ENCODE measurements around the gene SPATA13. TPM values are rescaled to one million over a fixed set of nuclear protein-coding genes. Genes with fewer than 3 reads are reported as not detected.

The SPATA13 gene
- total RNA-seq, 1 donor from 2014 or later = 8.4 TPM

DNA sequence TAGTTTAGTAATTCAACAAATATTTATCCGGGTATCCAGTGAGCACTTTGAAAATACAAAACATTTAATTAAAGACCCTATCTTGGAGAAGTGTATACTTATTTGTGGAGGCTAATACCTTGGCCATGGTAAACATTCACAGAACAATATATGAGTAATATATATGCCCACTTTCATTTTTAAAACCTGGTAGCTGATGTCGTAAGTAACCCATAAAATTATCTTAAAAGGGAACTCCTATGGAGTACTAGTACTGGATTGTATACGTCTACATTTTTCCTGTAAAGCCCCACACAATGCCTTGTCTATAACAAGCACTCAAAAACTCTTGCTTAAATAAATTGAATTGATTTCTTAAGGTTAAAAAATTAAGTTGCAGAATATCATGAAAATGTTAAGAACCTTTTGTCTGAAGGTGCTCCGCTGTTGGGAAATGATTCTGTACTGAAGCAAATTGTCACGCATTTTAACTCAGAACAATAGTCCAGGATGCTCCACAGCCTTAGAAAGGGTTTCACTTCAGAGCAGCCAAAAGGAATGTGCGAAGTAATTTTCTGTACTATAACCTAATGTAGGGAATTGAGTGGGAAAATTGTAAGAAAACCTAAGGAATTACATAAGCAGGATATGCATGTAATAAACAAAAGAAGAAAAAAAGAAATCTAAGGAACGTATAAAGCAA, 90.0 kb downstream of the SPATA13 start:
- no peak for DNase-seq
- Histone ChIP-seq H3K36me3 (peaks cover 16% of the 10 kb centered on the region), H3K27ac (replicated peaks) (no peak overlapping the region), H3K27me3 (ENCODE audit: low read depth) (no peaks in the 10 kb centered on the region), H3K4me1 (peaks cover 10% of the 10 kb centered on the region), H3K4me3 (no peak overlapping the region), H3K9me3 (replicated peaks) (no peaks in the 10 kb centered on the region)
- TF ChIP-seq, protein P1, sequence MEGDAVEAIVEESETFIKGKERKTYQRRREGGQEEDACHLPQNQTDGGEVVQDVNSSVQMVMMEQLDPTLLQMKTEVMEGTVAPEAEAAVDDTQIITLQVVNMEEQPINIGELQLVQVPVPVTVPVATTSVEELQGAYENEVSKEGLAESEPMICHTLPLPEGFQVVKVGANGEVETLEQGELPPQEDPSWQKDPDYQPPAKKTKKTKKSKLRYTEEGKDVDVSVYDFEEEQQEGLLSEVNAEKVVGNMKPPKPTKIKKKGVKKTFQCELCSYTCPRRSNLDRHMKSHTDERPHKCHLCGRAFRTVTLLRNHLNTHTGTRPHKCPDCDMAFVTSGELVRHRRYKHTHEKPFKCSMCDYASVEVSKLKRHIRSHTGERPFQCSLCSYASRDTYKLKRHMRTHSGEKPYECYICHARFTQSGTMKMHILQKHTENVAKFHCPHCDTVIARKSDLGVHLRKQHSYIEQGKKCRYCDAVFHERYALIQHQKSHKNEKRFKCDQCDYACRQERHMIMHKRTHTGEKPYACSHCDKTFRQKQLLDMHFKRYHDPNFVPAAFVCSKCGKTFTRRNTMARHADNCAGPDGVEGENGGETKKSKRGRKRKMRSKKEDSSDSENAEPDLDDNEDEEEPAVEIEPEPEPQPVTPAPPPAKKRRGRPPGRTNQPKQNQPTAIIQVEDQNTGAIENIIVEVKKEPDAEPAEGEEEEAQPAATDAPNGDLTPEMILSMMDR (IDR thresholded peaks at IDR 0.05; ENCODE audit: borderline replicate concordance) = no peak
- intact Hi-C loops (cut with micrococcal nuclease) = no loop called here

DNA sequence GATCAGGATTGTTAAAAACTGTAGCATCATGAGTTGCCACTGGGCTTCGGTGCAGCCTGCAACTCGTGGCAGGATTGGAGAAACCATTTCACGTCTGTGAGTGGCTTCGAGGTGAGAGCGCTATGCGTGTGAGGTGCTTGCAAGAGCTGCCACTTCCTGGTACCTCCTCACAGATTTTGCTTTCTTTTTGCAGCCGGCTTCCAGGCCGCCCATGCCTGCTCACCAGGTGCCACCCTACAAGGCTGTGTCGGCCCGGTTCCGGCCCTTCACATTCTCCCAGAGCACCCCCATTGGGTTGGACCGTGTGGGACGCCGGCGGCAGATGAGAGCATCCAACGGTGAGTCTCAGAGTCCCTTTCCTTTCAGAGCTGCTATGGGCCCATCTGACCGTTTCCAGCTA, 91.0 kb downstream of the SPATA13 start:
- TF ChIP-seq, protein P1 (IDR thresholded peaks at IDR 0.05; ENCODE audit: borderline replicate concordance) = no peak
- intact Hi-C loops (cut with micrococcal nuclease) = no loop called here
- no peak overlapping the region for H3K4me3 ChIP-seq
- no peaks in the 10 kb centered on the region for H3K9me3 ChIP-seq (replicated peaks)
- peaks cover 16% of the 10 kb centered on the region for H3K36me3 ChIP-seq
- no peak overlapping the region for H3K27ac ChIP-seq (replicated peaks)
- no peaks in the 10 kb centered on the region for H3K27me3 ChIP-seq (ENCODE audit: low read depth)
- DNase-seq = no peak
- peaks cover 10% of the 10 kb centered on the region for H3K4me1 ChIP-seq

DNA sequence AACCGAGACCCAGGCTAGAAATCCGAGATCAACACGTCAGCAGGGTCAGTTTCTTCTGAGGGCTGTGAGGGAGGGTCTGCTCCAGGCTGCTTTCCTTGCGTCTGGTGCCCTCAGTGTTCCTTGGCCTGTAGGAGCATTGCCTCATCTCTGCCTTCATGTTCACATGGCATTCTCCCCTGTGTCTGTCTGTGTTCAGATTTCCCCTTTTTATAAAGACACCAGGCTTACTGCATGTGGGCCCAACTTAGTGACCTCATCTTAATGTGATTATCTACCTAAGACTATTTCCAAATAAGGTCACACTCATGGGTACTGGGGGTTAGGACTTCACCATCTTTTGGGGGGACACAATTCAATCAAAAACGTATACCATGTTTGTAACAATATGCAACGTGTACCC, 91.6 kb downstream of the SPATA13 start:
- Histone ChIP-seq H3K4me1 (peaks cover 10% of the 10 kb centered on the region), H3K27ac (replicated peaks) (no peak overlapping the region), H3K27me3 (ENCODE audit: low read depth) (no peaks in the 10 kb centered on the region), H3K9me3 (replicated peaks) (no peaks in the 10 kb centered on the region), H3K4me3 (no peak overlapping the region), H3K36me3 (peaks cover 16% of the 10 kb centered on the region)
- TF ChIP-seq, protein P1 (IDR thresholded peaks at IDR 0.05; ENCODE audit: borderline replicate concordance) = no peak
- DNase-seq = no peak
- intact Hi-C loops (cut with micrococcal nuclease) = no loop called here

DNA sequence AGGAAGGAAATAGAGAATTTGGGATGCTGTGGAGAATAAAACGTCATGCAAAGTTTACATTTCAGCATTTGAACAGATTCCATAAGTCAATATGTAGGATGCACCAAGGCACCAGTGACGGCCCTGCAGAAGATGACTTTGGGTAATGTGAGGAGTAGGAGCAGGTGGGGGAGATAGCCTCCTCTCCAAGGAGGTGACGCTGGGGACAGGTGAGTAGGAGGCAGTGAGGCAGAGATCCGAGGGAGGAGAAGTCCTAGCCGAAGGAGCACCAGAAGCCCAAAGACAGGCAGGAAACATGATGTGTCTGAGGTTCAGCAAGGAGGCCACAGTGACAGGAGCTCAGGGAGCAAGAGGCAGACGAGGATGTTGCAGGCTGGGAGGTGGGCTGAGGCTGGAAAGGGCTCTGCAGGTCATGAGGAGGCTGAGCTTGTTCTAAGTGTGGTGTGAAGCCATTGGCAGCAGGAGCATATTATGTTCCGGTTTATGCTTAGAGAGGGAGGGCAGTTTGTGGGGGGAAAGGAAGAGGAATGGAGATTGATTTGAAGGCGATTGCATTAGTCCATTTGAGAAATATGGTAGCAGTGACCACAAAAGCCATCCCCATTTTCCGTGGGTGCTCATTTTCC, 93.1 kb downstream of the SPATA13 start:
- DNase-seq = no peak
- peaks cover 10% of the 10 kb centered on the region for H3K4me1 ChIP-seq
- no peak overlapping the region for H3K4me3 ChIP-seq
- H3K27ac ChIP-seq (replicated peaks) = no peak overlapping the region
- intact Hi-C loops (cut with micrococcal nuclease) = no loop called here
- no peaks in the 10 kb centered on the region for H3K9me3 ChIP-seq (replicated peaks)
- no peaks in the 10 kb centered on the region for H3K27me3 ChIP-seq (ENCODE audit: low read depth)
- TF ChIP-seq, protein P1 (IDR thresholded peaks at IDR 0.05; ENCODE audit: borderline replicate concordance) = no peak
- peaks cover 16% of the 10 kb centered on the region for H3K36me3 ChIP-seq

DNA sequence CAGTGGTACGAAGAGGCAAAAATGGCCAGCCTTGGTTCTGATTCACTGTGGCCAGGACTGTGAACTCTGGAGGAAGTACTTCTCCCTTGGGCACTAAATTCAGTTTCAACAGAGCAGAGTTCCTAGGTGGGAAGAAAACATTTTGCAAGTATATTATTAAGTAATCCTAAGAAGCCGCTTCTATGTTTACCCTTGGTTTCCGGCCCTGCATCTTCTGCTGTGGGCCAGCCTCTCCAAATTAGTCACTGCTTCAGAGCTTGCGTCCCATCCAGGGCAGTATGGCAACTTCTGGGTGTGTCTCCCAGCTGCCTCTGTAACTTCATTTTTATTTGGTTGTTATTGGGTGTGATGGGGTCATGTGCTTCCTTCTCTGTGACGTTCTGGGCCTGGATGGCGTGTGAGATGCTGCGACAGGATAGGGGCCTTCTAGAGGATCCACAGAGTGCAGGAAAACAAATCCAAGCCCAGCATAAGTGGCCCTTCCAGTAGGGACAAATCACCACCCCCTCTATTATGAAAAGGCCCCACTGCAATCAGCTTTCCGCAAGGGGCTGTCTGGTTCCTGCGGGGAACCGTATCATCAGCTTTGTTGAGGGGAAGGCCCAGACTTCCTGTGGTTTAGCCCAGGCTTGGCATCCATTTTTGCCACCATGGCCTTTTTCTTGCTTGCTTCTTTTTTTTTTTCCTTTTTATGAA, 93.8 kb downstream of the SPATA13 start:
- Histone ChIP-seq H3K9me3 (replicated peaks) (no peaks in the 10 kb centered on the region), H3K4me3 (no peak overlapping the region), H3K4me1 (peaks cover 10% of the 10 kb centered on the region), H3K27me3 (ENCODE audit: low read depth) (no peaks in the 10 kb centered on the region), H3K27ac (replicated peaks) (no peak overlapping the region), H3K36me3 (peaks cover 16% of the 10 kb centered on the region)
- TF ChIP-seq, protein P1 (IDR thresholded peaks at IDR 0.05; ENCODE audit: borderline replicate concordance) = no peak
- DNase-seq = no peak
- intact Hi-C loops (cut with micrococcal nuclease) = no loop called here

Data from left ventricle myocardium inferior (tissue), 1 donor.